Measurements from ENCODE around the gene NKAIN1.

DNA sequence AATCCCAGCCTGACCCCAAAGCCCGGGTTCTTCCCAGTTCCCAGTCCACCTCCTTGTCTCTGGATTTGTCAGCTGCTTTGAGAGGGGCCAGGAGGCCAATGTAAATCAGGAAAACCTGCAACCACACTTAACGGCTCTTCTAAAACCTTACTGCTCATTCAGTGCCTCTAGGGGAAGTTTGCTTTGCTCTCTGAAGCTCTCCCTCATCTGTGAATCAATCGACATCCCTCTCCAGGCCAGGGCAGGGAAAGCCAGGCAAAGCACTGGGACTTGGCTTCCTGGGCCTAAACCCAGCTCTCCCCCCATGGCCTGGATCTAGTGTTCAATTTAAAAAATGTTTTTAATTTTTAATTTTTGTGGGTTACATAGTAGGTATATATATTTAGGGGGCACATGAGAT lies 9.3 kb downstream of the NKAIN1 start:
- TF ChIP-seq POU2F2 (IDR thresholded peaks at IDR 0.05; ENCODE audit: low read depth, low read length) (no peak), POLR2A (IDR thresholded peaks at IDR 0.05; ENCODE audit: low read depth, low read length) (no peak), SPI1 (IDR thresholded peaks at IDR 0.05; ENCODE audit: low read depth, low read length) (no peak), TAF1 (IDR thresholded peaks at IDR 0.05; ENCODE audit: low read depth, low read length) (no peak), POLR2AphosphoS5 (IDR thresholded peaks at IDR 0.05; ENCODE audit: low read depth, low read length) (no peak)
